GM18508 (cell line): Measurements from ENCODE around the gene KDM2A.
"Not testable (repeated sequence)": the region's sequence is repeated elsewhere in the genome, so short reads cannot be mapped to it uniquely, and the experiment has no call there.

Source experiments
- ATAC-seq: cut with Tn5 transposase; IDR thresholded peaks from one replicate; pipeline ENCODE4 v1.9.1; 2021; ENCODE audit warnings: moderate number of reproducible peaks; ENCODE audit not compliant: insufficient read depth, unreplicated experiment

KDM2A gene

DNA sequence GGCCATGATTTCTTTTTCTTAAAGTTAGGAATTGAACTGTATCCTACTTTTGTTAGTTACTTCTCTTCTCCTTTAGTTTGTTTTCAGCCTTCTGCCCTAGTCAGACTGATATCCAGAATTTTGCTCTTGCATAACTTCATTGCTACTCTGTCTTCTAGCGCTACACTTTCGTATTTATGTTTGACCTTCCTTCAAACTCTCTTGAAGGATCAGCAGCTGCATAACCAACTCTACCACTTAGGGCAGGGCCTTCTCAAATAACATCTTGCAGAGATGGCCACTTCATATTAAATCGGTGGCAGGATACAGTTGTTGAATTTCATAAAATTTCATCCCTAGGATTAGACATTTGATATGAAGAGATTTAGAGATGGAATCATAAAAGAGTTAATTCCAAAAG is 43.9 kb downstream of the KDM2A start:
- ATAC-seq, result no peak

DNA sequence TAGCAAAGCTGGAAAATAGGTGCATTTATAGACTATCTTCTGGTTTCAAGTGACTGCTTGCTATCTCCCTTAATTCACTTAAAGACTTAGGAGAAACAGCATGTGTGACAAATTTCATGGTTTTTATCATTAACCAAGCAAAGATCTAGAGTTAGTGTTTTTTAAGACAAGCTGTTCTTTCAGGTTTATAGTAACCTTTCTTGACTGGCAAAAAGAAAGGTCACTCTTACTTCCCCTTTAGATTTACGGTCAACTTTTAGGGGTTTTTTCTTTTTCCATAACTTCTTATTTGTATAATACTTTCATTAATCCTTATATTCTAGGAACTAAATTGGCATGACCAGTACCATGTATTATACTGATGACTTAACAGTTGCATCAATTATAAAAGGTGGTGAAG is 46.6 kb downstream of the KDM2A start:
- no peak for ATAC-seq

DNA sequence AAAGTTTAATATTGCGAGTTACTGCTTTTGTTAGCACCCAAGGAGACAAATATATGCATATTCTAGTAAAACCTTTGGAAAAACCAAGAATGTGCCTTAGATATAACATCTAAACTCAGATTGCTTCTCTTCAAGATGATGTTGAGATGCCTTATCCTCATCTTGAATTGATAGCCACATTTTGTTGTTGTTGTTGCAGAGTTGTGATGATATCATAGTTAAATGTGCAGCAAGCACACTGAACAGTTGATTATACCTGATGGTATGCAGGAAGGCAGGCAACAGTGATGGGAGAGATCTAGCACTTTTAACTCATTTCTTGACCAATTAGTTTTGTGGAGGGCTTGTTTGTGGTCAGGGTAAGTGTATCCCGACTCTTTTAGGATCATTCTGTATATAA is 48.0 kb downstream of the KDM2A start:
- no peak for ATAC-seq

DNA sequence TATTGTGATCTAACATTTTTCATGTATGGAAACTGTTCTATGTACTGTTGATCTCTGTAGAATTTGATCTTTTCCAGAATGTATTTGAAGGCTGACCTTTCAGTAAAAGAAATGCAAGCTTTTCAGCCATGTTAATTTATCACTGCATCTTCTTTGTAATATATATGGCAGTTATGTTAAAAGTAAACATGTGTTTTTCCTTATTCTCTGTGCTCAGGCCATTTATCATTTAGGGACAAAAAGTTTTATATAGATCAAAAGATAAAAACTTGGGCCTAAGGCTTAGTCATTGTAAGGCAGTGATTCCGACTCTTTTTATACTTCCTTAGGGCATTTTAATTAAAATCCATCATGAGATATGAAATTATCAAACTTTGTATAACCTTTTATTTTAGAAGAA is 48.7 kb downstream of the KDM2A start:
- ATAC-seq, result no peak

DNA sequence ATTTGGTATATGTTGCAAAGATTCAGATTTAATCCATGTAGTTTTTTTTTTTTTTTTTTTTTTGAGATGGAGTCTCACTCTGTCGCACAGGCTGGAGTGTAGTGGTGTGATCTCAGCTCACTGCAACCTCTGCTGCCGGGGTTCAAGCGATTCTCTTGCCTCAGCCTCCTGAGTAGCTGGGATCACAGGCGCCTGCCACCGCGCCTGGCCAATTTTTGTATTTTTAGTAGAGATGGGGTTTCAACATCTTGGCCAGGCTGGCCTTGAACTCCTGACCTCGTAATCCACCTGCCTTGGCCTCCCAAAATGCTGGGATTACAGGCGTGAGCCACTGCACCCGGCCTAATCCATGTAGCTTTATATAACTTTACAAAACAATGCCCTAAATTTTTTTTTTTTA is 49.8 kb downstream of the KDM2A start:
- ATAC-seq, result not testable (repeated sequence)

DNA sequence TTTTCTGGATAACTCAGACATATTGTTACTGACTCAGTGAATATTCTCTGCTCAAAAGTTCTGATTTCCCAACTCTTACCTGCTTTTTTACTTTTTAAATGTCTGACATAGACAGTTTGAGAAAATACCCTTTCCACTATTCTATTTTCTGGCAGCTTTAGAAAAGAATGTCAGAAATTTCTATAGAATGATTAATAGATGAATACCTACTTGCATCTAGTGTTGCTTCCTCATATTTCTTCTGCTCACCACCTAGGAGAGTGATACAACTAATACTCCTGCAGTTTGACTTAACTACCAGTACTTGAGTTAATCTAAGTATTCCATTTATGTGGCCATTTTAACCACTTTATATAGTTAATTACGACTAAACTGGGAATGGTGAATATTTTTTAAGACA is 55.2 kb downstream of the KDM2A start:
- ATAC-seq, result no peak

DNA sequence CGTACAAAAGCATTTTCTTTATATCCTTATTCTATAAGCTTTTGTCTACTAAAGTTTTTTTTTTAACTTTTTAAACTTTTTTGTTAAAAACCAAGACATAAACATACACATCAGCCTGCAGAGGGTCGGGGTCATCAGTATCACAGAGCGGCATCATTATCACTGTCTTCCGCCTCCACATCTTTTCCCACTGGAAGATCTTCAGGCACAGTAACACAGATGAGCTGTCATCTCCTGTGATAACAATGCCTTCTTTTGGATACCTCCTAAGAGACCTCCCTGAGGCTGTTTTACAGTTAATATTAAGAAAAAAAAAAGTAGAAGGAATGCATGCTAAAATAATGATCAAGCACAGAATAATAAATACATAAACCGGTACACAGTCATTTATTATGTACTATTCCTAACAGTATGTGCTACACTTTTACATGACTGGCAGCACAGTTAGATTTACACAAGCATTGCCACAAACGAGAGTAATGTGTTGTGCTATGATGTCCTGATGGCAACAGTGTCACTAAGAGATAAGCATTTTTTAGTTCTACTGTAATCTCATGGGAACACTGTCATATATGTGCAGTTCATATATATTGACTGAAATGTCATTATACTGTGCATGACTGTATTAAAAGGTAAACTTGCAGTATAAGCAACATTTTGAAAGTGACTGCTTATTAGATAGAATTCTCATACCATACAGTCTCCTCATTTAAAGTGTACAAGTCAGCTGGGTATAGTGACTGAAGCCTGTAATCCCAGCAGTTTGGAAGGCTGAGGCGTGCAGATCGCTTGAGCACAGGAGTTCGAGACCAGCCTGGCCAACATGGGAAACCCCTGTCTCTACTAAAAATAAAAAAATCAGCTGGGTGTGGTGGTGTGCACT is 58.6 kb downstream of the KDM2A start:
- ATAC-seq, result no peak

DNA sequence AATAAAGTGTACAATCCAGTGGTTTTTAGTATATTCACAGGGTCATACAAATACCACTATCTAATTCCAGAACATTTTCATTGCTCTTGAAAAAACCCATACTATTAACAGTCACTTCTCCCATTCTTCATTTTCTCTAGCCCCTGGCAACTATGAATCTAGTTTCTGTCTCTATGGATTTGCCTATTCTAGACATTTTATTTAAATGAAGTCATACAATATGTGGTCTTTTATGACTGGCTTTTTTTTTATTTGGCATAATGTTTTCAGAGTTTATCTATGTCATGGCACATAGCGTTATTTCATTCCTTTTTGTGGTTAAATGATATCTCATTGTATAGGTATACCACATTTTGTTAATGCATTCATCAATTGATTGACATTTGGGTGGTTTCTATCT is 59.4 kb downstream of the KDM2A start:
- ATAC-seq, result no peak

DNA sequence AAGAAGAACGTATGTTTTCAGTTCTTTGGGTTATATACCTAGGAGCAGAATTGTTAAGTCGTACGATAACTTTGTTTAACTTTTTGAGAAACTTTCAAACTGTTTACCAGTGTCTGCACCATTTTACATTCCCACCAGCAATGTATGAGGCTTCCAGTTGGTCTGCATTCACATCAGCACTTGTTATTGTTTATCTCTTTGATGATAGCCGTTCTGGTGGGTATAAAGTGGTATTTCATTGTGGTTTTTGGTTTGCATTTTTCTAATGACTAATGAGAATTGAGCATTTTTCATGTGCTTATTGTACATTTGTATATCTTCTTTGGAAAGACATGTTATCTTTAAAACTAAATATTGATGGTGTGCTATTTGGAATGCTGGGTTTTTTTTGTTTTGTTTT is 59.8 kb downstream of the KDM2A start:
- ATAC-seq, result no peak

DNA sequence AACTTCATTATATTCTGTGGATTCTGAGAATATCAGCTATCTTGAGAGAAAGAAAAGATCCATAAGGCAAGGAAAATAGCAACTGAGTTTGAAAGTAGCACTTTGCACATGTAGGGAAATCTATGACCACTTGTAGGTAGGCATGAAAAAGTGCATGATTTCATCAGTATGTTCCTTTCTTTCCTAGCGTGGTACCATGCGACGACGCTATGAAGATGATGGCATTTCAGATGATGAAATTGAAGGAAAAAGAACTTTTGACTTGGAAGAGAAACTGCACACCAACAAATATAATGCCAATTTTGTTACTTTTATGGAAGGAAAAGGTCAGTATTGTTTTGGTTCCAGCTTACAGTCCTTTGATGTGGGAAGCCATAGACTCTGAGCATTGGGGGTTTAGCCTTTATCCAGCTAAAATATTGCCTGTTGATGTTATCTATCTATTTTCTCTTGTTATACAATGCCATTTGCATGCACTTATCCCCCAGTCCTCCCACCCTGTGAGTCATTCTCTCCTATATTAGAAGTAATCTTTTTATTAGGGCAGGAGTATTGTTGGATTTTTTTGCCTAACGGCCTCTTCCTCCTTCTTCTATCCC is 60.9 kb downstream of the KDM2A start:
- ATAC-seq, result no peak

DNA sequence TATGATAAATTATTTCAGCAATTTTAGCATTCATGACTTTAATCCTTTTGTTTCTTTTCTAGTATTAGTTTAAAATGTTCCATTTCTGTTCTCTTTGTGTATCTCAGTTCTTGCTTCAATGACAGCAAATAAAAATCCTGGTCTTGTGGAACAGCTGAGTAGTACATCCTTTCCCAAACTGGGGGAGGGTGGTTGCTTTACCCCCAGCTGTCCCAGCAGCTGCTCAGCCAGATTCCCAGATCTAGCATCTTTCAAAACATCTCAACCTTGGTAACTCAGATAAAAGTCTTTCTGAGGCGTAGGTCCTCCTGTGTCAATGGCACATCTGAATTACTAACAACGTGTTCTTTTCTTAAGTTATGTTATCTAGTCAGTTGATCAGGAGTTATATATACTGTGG is 75.0 kb downstream of the KDM2A start:
- no peak for ATAC-seq

DNA sequence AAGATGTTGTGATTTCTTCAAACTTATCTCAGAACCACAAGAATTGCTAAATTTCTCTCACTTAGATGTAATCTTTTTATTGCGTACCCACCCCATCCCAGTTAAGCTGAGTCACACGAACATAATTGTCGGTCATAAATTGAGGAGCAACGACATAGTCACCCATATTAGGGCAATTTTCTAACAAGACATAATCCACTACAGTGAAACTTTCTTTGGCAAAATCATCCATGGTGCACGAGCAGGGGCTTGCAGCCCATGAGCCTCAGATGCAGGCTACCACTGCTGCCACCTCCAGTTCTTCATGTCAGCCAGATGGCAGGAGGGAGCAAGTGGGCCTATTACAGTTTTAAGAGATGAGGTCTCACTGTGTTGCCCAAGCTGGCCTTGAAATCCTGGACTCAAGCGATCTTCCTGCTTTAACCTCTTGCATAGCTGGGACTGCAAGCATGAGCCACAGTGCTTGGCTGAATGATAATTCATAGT is 77.0 kb downstream of the KDM2A start:
- no peak for ATAC-seq

DNA sequence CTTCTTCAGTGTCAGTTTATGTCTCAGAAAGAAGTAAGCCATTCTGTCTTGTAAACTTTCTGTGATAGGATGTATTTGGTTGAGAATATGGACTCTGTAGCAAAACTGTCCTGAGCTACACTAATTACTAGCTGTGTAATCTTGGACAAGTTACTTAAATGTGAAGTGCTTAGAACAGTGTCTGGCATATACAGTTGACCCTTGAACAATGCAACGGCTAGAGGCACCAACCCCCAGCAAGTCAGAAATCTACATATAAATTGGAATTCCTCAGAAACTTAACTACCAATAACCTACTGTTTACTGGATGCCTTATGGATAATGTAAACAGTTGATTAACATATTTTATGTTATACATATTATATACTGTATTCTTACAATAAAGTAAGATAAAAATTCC is 78.5 kb downstream of the KDM2A start:
- ATAC-seq, result no peak

DNA sequence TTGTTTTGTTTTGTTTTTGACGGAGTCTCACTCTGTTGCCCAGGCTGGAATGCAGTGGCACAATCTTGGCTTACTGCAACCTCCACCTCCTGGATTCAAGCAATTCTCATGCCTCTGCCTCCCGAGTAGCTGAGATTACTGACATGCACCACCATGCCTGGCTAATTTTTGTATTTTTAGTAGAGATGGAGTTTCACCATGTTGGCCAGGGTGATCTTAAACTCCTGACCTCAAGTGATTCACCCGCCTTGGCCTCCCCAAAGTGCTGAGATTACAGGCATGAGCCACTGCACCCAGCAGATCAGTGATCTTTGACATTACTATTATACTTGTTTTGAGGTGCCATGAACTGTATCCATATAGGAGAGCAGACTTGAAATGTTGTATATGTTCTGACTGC is 79.7 kb downstream of the KDM2A start:
- not testable (repeated sequence) for ATAC-seq

DNA sequence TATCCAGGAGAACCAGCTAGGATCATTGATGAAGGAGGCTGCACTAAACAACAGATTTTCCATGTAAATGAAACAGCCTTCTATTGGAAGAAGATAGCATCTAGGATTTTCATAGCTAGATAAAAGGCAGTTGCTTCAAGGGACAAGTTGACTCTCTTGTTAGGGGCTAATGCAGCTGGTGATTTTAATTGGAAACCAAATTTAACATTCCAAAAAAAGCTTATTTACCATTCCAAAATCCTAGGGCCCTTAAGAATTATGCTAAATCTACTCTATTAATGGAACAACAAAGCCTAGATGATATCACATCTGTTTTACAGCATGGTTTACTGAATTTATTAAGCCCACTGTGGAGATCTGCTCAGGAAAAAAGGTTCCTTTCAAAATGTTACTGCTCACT is 80.7 kb downstream of the KDM2A start:
- ATAC-seq, result no peak

DNA sequence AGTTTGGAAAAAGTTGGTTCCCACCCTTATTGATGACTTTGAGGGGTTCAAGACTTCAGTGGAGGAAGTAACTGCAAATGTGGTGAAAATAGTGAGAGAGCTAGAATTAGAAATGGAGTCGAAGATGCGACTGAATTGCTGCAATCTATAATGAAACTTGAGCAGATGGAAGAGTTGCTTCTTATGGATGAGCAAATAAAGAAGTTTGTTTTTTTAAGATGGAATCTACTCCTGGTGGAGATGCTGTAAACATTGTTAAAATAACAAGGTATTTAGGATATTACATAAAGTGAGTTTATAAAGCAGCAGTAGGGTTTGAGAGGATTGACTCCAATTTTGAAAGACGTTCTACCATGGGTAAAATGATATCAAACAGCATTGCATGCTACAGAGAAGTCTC is 83.0 kb downstream of the KDM2A start:
- no peak for ATAC-seq

DNA sequence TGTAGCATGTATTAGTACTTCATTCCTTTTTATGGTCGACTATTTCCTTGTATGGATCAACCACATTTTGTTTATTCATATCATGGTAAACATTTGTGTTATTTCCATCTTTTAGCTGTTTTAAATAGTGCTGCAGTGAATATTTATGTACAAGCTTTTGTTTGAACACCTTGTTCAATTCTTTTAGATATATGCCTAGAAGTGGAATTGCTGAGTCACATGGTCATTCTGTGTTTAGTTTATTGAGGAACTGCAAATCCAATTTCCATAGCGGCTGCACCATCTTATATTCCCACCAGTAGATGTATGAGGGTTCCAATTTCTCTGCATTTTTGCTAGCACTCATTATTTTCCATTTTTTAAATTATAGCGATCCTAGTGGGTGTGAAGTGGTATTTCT is 85.8 kb downstream of the KDM2A start:
- no peak for ATAC-seq

DNA sequence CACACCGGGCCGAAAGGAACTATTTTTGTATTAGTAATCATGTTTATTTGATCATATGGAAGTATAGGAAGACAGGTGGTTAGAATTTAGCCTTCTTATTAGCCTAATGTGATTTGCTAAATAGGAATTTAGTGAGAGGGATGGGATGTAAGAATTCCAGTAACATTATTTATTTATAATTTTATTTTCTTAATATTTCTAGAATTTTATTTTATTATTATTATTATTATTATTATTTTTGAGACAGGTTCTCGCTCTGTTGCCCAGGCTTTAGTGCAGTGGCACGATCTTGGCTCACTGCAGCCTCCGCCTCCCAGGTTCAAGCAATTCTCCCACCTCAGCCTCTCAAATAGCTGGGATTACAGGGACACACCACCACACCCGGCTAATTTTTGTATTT is 90.2 kb downstream of the KDM2A start:
- not testable (repeated sequence) for ATAC-seq

DNA sequence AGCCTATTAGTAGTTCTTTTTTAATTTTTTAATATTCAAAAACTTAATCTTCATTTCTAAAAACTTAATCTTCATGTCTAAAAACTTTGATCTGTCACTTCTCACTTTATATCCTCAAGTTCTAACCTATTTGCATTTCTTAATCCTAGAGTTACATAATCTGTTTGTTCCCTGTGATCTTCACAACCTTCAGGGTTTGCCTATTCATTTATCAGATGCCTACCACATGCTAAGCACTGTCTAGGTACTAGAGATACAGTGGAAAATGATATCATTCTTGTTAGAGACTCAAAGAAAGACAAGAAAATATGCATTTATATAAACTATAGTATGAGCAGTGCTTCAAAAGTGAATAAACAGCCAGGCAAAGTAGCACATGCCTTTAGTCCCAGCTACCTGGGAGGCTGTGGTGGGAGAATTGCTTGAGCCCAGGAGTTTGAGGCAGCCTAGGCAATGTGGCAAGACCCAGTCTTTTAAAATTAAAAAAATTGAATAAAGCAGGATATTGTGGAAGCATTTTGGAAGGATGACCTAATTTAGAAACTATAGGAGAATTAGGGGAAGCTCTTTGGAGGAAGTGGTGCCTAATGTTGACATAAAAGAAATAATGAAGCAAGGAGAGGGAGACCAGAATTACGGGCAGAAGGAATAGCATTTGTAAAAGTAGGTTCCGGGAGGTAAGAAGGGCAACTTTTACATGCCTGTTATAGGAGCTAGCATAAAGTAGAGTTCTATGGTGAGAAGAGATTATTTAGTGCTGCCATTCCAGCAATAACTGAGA is 92.8 kb downstream of the KDM2A start:
- ATAC-seq, result no peak

DNA sequence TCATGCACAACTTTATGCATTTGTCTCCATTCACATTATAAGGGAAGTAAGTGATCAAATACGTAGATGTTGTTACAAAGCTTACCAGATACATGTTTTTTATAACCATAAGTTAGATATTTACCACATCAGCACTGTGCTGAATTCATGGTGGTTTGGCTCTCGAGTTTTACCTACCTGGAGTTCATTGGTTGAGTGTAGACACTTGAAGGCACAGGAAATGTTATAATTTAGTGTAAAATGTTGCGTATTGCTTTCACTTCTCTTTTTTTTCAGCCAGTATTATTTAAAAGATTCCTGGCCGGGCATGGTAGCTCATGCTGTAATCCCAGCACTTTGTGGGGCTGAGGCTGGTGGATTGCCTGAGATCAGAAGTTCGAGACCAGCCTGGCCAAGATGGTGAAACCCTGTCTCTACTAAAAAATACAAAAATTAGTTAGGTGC is 94.1 kb downstream of the KDM2A start:
- ATAC-seq, result no peak

DNA sequence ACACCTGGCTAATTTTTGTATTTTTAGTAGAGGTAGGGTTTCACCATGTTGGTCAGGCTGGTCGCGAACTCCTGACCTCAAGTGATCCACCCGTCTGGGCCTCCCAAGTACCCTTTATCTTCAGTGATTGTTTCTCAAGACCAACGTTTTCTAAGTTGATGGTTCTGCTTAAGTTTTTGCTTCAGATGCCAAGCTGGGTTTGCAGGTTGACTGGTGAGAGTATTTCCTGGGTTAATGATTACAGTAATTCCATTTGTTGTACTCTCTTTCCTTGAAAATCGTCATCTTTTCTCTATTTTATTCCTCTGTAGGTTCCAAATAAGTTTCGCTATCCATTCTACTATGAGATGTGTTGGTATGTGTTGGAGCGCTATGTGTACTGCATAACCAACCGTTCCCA is 108.7 kb downstream of the KDM2A start:
- ATAC-seq, result no peak
